Measurements from ENCODE around the gene FBXW11.
"Not testable (repeated sequence)": the region's sequence is repeated elsewhere in the genome, so short reads cannot be mapped to it uniquely, and the experiment has no call there.

The FBXW11 gene

GRCh38 chr5:171946000-171946781, 60.2 kb downstream of the FBXW11 start:
- no peak for DNase-seq

DNA sequence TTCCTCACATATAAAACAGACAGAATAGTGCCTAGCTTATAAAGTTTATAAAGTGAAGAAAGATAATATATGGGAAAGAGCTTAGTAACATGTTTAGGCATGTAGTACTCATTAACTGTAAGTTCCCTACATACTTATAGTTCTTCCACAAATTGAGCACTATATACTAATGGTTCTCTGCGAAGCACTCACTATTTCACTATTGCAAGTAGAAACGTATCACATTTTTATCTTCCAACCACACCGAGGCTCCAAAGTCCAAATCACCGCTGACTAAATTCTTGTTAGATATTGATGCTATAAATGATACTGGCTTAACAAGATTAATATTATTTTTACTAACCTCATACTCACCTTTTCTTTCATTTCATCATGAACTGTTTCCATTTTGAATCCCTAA, 61.0 kb downstream of the FBXW11 start:
- DNase-seq = no peak

DNA sequence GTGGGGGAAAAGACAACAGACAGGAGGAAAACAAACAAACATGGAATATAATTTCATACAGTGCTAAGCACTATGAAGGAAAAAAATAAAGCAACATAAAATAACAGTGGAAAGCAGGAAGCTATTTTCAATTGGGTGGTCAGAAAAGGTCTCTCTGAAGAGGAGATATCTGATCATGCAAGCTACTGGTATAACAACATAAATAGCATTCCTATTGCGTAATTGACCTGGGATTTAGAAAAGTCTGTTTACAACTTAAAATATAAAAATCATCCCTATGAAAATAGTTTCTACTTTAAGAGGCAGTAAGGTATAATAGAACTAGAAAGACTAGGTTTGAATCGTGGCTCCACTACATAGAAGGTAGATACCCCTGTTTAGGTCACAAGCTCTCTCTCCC, 61.4 kb downstream of the FBXW11 start:
- DNase-seq = no peak

DNA sequence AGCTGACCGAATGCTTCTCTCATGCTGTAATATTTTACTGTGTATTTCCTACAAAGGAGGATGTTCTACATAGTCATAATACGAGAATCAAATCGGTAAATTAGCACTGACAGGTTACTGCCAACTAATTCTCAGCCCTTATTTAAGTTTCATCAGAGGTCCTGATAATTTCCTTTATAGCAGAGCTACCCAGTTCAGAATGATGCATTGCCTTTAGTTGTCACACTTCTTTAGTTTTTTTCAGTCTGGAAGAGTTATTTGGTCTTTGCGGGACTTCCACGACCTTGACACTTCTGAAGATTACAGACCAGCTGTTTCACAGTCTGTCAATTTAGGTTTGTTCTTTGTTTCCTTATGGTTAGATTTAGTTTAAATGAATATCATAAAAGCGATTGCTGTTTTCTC, 64.3 kb downstream of the FBXW11 start:
- not testable (repeated sequence) for DNase-seq

- not testable (repeated sequence) for DNase-seq
Measured at GRCh38 chr5:171941675-171942074, 64.8 kb downstream of the FBXW11 start.

- not testable (repeated sequence) for DNase-seq
Measured at GRCh38 chr5:171941275-171941674, 65.2 kb downstream of the FBXW11 start.

GRCh38 chr5:171939951-171940350, 66.5 kb downstream of the FBXW11 start:
- no peak for DNase-seq

DNA sequence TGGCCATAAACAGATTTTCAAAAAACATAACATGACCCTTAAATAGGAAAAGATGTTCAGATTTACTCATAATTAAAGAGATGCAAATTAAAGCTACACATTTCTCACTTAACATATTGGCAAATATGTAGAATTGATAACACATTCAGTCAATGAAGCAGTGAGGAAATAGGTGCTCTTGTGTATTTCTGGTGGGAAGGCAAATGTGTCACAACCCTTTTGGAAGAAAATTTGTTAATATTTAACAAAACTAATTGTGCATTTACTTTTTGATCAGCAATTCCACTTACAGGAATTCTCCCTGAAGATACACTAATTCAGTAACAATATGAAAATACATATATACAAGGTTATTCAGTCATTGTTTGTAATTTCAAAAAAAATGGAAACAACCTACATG, 68.1 kb downstream of the FBXW11 start:
- no peak for DNase-seq

GRCh38 chr5:171937351-171937750, 69.1 kb downstream of the FBXW11 start:
- no peak for DNase-seq

- DNase-seq = no peak
Measured at GRCh38 chr5:171934586-171934985, 71.9 kb downstream of the FBXW11 start.

GRCh38 chr5:171931163-171931562, 75.3 kb downstream of the FBXW11 start:
- DNase-seq = no peak

DNA sequence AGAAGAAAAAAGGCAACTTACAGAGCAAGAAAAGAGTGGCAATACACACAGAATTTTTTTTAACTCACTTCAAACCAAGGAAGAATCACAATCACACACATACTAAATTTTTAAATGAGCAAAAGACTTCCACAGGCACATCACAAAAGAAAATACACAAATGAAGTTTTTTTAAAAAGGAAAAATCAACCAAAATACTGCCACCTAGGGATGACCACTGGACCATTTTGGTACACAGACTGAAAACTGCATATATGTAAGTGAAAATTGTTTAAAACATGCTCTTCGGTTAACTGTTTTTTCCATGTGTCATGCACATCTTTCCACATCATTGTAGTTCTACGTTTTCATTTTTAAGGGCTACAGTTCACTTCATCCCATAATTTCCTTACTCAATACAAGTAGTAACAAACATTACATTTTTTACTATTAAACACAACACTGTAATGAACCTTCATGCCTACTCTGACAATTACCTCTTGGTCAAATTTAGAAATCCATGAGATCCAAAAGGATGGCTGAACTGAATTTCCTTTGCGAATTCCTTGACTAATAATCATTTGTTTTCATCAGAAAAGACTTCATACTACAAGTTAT, 79.0 kb downstream of the FBXW11 start:
- DNase-seq = no peak

DNA sequence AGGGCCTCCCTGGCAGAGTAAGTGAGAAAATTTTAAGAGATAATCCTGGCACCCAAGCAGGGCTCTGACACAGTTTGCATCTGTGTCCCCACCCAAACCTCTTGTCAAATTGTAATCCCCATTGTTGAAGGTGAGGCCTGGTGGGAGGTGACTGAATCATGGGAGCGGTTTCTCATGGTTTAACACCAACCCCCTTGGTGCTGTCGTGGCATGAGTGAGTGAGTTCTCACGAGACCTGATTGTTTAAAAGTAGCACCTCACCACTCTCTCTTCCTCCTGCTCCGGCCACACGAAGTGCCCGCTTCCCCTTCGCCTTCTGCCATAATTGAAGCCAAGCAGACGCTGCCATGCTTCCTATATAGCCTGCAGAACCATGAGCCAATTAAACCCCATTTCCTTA, 80.1 kb downstream of the FBXW11 start:
- peak; percentile 35 for DNase-seq

GRCh38 chr5:171924493-171925122, 81.8 kb downstream of the FBXW11 start:
- no peak for DNase-seq

GRCh38 chr5:171920765-171921391, 85.6 kb downstream of the FBXW11 start:
- no peak for DNase-seq

GRCh38 chr5:171915700-171916099, 90.7 kb downstream of the FBXW11 start:
- DNase-seq = not testable (repeated sequence)

DNA sequence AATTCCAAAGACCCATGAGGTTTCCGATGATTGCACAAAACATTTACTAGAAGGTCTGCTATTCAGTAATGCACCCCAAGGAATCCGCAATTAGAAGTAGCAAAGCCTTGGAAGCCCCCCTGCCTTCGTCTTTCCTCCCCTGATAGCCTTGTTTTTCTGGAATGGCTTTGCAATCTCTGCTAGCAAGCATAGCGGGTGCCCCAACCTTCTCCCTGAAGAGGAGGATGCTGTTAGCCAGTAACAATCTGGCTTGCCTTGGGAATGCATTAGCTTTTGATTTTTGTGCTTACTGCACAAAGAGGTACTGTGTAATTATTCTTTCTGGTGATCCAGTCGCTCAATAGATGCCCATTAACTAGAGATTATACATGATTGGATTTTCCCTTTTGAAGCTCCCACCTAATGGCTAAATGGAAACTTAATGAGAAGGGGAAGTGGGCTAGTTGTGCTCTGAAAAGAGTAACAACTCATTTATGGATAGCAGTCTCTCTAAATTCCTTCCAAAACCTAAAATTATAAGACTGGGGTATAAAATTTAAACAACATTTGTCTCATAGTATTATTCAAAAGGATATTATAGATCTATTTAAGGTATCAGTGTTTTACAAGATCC, 91.6 kb downstream of the FBXW11 start:
- peak; percentile 21 for DNase-seq

DNA sequence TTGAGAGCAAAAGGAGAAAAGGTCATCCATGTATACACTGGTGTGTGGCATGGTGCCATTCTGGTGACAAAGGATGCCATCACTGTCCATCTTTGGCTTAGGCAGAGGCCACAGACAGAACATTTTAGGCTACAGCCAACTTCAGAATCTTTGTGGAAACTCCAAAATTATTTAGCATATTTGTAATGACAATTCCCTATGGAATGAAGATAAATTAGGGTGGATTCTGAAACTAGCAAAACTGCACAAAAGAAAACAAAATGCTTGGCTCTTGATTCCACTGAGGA, 92.5 kb downstream of the FBXW11 start:
- no peak for DNase-seq

GRCh38 chr5:171911152-171911551, 95.3 kb downstream of the FBXW11 start:
- no peak for DNase-seq

DNA sequence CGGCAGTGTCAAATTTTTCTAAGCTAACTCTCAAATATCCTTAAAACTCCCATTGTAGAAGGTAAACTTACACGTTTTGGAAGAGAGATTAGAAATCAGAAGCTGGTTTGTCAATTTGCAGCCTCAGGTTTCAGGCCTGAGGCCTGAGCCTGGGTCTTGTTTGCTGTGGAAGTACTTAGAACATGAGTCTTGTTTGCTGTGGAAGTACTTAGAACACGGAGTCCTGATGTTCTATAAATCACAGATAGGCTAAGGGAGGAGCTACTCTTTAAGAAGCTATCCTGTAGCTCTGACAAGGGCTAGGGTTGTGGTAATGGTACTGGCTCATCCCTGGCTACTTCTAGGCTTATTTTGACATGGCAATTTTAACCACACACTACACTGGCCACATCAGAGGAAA, 97.8 kb downstream of the FBXW11 start:
- no peak for DNase-seq

DNA sequence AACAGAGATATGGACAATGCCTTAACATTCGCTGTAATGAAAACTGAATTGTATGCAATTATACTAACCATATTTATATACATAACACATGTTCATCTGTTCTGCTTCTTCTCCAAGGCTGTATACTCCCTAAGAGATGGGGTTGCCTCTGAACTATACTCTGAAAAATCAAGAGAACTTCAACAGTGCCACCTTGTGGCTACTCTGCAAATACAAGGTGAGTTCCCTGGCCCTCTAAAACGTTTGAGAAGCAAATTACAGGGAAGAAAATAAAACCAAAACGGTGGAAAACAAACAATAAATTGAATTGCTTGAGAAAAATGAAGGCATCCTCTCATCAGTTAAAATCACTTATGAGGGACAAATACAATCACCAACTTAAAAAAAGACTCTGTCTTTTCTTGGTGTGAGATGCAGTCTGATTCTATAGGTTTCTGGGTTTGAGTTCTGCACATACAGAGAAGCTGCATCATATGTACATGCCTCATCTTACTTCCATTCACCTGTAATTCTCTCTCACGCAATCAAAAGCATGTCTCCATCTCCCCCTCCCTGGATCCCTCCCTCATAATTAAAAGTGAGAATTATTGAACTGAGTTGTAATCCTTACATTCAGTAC, 98.6 kb downstream of the FBXW11 start:
- peak; percentile 74 for DNase-seq

- no peak for DNase-seq
Measured at GRCh38 chr5:171906703-171907590, 99.5 kb downstream of the FBXW11 start.
